Epithelial cell of proximal tubule (primary cell): ENCODE data around the gene CLIP1. TPM values are rescaled to one million over a fixed set of nuclear protein-coding genes. Genes with fewer than 3 reads are reported as not detected.
"Not testable (repeated sequence)": the region's sequence is repeated elsewhere in the genome, so short reads cannot be mapped to it uniquely, and the experiment has no call there.

Experiments used
- DNase-seq: peaks from one replicate; pipeline ENCODE4 v3.0.0-alpha.2; 2011; ENCODE audit warnings: low read depth
- H3K4me3 ChIP-seq: 2 replicates; pipeline ENCODE4 v1.5.1; 2011; ENCODE audit warnings: low read depth, mild to moderate bottlenecking, low read length
- total RNA-seq: library from RNA; depleted of rRNA; stranded (reverse); fragments of >200 nt; gene quantifications from 2 replicates; pipeline ENCODE4 v1.2.3, GENCODE V29; 2015
- TF ChIP-seq, protein P1 (sequence below): conservative IDR thresholded peaks from 2 replicates; pipeline ENCODE4 v1.5.1; 2012; ENCODE audit warnings: low read depth, mild to moderate bottlenecking, low read length

The CLIP1 gene
- total RNA-seq: 38.3 and 49.6 TPM in 2 replicates

DNA sequence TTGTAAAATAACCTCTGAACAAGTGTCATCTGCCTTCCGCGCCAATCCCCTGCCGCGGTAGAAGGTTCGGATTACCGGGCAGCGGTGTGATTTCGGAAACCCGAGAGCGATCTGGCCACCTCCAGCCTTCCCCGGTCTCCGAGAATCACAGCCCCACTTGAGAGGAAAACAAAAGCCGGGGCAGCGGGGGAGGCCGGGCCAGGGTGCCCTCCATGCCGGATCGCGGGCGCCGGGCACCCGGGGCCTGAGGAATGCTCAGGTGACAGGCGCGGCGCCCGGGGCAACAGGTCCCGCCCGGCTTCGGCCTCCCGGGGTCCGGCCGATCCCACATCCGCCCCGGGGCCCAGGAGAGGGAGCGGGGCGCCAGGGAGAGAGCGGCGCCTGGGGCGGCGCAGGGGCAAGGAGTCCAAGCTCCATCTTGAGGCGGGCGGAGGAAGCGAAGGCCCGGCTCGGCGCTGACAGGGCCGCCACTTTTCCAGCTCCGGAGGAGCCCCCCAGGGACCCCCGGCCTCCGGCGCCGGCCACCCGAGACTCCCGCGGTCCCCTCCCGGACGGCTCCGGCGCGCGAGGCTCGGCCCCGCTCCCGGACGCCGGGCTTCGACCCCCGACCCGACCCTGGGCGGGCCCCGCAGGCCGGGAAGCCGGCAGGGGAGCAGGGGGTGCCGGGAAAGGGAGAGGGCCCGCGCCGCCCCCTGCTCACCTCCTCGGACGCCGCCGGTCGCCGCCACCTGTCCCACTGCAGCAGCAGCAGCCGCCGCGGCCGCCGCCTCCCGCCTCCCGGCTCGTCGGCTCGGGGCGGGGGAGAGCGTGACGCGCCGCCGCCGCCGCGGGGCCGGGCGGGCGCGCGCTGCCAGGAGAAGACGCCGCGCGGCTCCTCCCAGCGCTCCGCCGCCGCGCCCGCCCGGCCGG lies at the start of gene CLIP1:
Gene CLIP1, minus strand, starts transcription at position 849 of the 909 bp plus-strand sequence. CDS start 42,217 bp downstream, outside the sequence.
- TF ChIP-seq, protein P1, sequence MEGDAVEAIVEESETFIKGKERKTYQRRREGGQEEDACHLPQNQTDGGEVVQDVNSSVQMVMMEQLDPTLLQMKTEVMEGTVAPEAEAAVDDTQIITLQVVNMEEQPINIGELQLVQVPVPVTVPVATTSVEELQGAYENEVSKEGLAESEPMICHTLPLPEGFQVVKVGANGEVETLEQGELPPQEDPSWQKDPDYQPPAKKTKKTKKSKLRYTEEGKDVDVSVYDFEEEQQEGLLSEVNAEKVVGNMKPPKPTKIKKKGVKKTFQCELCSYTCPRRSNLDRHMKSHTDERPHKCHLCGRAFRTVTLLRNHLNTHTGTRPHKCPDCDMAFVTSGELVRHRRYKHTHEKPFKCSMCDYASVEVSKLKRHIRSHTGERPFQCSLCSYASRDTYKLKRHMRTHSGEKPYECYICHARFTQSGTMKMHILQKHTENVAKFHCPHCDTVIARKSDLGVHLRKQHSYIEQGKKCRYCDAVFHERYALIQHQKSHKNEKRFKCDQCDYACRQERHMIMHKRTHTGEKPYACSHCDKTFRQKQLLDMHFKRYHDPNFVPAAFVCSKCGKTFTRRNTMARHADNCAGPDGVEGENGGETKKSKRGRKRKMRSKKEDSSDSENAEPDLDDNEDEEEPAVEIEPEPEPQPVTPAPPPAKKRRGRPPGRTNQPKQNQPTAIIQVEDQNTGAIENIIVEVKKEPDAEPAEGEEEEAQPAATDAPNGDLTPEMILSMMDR: peak; percentile 41
- peak within 1 kb of the TSS; percentile 82 for H3K4me3 ChIP-seq
- no peak for DNase-seq

DNA sequence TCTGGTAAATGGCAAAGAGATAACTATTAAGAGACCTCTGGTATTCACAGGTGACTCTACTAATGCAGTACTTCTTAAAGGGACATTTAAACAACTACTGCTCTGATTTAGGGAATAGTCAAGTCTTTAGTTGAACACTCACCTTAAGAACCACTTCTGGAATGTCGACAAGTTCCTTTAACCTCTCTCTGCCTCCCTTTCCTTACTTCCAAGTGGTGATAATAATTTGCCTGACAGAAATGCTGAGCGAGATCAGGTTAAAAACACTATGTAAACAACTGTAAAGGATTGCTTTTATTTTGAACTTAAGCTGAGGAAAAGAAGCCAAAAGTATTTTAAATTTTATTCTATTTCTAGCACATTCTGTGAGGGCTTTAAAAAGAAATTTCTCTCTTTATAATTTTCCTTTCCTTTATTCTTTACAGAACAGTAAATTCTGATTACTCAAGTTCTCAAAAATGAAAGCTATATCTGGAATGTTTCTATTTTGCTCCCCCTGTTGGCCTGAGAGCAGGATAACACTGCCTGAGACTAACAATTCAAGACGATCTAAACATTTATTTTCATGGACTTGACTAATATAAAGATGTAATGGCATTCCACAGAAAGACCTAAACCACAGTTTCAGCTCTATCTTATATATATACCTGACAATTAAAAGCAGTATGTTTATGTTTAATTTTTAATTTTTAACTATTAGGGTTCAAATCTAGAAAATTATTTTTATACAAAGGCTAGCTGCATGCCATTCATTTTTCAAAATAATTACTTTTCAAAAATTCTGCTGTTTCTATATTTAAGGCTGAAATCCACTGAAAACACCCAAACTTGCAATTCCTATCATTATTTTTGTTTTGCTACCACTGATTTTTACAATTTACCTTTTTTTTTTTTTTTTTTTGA lies 49.1 kb upstream of the CLIP1 start:
- TF ChIP-seq, protein P1: peak; percentile 81
- no peak for DNase-seq
- no peak overlapping the region for H3K4me3 ChIP-seq

DNA sequence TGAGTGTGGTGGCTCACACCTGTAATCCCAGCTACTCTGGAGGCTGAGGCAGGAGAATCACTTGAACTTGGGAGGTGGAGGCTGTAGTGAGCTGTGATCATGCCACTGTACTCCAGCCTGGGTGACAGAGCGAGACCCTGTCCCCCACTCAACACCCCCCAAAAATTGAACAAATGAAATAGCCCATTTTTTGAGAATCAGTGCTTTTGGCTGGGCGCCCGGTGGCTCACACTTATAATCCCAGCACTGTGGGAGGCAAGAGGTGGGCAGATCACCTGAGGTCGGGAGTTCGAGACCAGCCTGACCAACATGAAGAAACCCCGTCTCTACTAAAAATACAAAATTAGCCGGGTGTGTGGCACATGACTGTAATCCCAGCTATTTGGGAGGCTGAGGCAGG lies 48.1 kb upstream of the CLIP1 start:
- not testable (repeated sequence) for H3K4me3 ChIP-seq, DNase-seq

DNA sequence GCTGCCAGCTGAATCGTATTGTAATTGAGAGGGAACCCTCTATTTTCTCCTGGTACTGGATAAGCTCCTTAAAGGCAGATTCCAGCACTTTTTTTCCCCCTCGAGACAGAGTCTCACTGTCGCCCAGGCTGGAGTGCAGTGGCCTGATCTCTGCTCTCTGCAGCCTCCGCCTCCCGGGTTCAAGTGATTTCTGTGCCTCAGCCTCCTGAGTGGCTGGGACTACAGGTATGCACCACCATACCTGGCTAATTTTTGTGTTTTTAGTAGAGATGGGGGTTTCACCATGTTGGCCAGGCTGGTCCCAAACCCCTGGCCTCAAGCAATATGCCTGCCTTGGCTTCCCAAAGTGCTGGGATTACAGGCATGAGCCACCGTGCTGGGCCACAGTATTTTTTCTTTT lies 47.4 kb upstream of the CLIP1 start:
- H3K4me3 ChIP-seq, DNase-seq: not testable (repeated sequence)

DNA sequence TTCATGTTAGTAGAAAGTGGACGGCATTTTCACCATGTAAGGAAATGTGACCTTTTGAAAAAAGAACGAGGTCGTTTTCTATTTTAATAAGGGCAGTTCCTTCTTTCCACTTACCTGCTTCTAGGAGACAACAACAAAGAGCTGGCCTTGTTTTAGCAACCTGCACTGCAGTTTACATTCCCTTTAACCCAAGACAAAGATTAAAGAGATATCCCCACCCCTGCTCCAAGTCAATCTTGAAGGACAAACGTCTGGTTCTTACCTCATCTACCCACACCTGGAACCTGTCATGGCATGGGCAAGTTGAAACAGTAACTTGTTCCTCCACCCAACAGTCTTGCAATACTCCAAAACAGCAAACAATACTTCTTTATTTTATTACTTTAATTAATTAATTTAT lies 45.5 kb upstream of the CLIP1 start:
- H3K4me3 ChIP-seq: no peak overlapping the region
- TF ChIP-seq, protein P1: no peak
- no peak for DNase-seq

DNA sequence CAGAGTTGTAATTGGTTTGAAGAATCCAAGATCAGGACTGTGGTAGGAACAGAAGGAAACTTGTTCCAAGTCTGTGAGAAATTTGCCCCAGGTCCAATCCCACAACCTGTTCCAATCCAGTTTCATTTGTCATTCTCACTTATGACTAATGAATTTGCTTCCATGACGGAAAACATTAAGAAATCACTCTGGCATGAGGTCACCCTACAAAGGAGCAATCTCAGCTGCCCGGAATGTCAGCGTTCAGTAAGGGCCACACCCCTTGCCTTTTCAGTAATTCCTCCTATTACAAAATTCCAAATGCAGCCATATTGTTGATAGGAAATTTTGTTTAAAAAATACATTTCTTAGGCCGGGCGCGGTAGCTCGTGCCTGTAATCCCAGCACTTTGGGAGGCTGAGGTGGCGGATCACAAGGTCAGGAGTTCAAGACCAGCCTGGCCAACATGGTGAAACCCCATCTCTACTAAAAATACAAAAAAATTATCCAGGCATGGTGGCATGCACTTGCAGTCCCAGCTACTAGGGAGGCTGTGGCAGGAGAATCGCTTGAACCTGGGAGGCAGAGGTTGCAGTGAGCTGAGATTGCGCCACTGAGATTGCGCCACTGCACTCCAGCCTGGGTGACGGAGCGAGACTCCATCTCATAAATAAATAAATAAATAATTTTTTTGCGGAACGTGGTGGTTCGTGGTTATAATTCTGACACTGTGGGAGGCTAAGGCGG lies 42.0 kb upstream of the CLIP1 start:
- DNase-seq: peak; percentile 96
- H3K4me3 ChIP-seq: not testable (repeated sequence)

DNA sequence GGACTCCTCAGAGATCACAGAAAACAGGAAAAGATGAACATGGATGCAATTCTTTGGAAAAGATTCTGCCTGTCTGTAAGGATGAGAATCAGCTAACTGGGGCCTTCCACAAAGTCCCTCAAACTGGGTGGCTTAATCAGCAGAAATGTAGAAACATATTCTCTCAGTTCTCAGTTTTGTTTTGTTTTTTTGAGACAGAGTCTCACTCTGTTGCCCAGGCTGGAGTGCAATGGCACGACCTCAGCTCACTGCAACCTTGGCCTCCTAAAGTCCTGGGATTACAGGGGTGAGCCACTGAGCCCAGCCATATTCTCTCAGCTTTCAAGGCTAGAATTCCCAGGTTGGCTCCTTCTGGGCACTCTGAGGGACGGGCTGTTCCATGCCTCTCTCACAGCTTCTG lies 38.2 kb upstream of the CLIP1 start:
- H3K4me3 ChIP-seq: no peak overlapping the region
- TF ChIP-seq, protein P1: no peak
- DNase-seq: no peak

DNA sequence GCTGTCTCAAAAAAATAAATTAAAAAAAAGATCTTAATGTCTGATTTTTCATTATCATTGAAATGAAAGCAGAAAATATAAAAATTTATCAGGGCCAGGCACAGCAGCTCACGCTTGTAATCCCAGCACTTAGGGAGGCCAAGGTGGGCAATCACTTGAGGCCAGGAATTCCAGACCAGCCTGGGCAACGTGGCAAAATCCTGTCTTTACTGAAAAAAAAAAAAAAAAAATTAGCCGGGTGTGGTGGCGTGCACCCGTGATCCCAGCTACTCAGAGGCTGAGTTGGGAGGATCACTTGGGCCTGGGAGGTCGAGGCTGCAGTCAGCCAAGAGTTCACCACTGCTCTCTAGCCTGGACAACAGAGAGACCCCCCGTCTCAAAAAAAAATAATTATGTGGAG lies 37.6 kb upstream of the CLIP1 start:
- TF ChIP-seq, protein P1: no peak
- DNase-seq: no peak
- H3K4me3 ChIP-seq: no peak overlapping the region
